Lower lobe of right lung (tissue), 2 donors: Measurements from ENCODE around the gene FBN3. TPM values are rescaled to one million over a fixed set of nuclear protein-coding genes. Genes with fewer than 3 reads are reported as not detected.
"Not testable (repeated sequence)": the region's sequence is repeated elsewhere in the genome, so short reads cannot be mapped to it uniquely, and the experiment has no call there.

Experiments
- ATAC-seq, 2 donors: fragments of 200-7000 bp; cut with Tn5 transposase; one replicate each; pipeline ENCODE4 v1.9.1; 2020 to 2022; ENCODE audit warnings: mild to moderate bottlenecking in 2 of 2, moderate library complexity in 2 of 2
- DNase-seq: peaks from one replicate; pipeline ENCODE4 v3.0.0-alpha.2; 2020
- H3K27ac ChIP-seq: fragments of 200-600 bp; one replicate; pipeline ENCODE4 v1.8.0; 2022
- H3K27me3 ChIP-seq: fragments of 200-600 bp; one replicate; pipeline ENCODE4 v1.8.0; 2022; ENCODE audit warnings: low read depth
- H3K36me3 ChIP-seq: fragments of 200-600 bp; one replicate; pipeline ENCODE4 v1.8.0; 2022; ENCODE audit warnings: mild to moderate bottlenecking
- H3K4me1 ChIP-seq: fragments of 200-600 bp; one replicate; pipeline ENCODE4 v1.8.0; 2022
- H3K4me3 ChIP-seq: fragments of 200-600 bp; one replicate; pipeline ENCODE4 v1.8.0; 2022; ENCODE audit warnings: mild to moderate bottlenecking
- H3K9me3 ChIP-seq: fragments of 200-600 bp; one replicate; pipeline ENCODE4 v1.8.0; 2022
- CTCF ChIP-seq: fragments of 200-600 bp; IDR thresholded peaks from one replicate; pipeline ENCODE4 v1.8.0; 2022; ENCODE audit warnings: antibody characterized with exemption, mild to moderate bottlenecking
- intact Hi-C: fragments of 100-400 bp; cut with DNase I; formaldehyde crosslinking; loops from one replicate; pipeline ENCODE4 v1.11.0; 2022
- total RNA-seq: library from RNA; stranded (reverse); fragmentation: NEBNext Ultra II Directional; extraction: Animal tissue kit (Norgen Biotek cat#: 25700); gene quantifications from one replicate; pipeline ENCODE4 v1.2.1, GENCODE V29; 2021
- donor health status: DM: no; HTN: yes; CAD: no; lungs with severe emphysema.

Gene FBN3
- total RNA-seq, 1 donor from 2014 or later = 7.0 TPM

GRCh38 chr19:8036434-8037099 is 112.8 kb downstream of the FBN3 start:
- H3K27ac ChIP-seq = no peak overlapping the region
- H3K4me3 ChIP-seq = no peak overlapping the region
- ATAC-seq (no peak), DNase-seq (no peak)
- no peaks in the 10 kb centered on the region for H3K36me3 ChIP-seq
- H3K4me1 ChIP-seq = no peaks in the 10 kb centered on the region
- intact Hi-C loops = no loop called here
- no peaks in the 10 kb centered on the region for H3K9me3 ChIP-seq
- no peak for TF ChIP-seq CTCF
- no peaks in the 10 kb centered on the region for H3K27me3 ChIP-seq

- no peaks in the 10 kb centered on the region for H3K36me3 ChIP-seq
- H3K27ac ChIP-seq = no peak overlapping the region
- H3K9me3 ChIP-seq = no peaks in the 10 kb centered on the region
- no peak for ATAC-seq
- intact Hi-C loops = no loop called here
- TF ChIP-seq CTCF = no peak
- H3K27me3 ChIP-seq = no peaks in the 10 kb centered on the region
- no peak for DNase-seq
- no peaks in the 10 kb centered on the region for H3K4me1 ChIP-seq
- H3K4me3 ChIP-seq = no peak overlapping the region
Observed at GRCh38 chr19:8034178-8034525, 115.2 kb downstream of the FBN3 start.

- H3K4me1 ChIP-seq, H3K27ac ChIP-seq, H3K27me3 ChIP-seq, intact Hi-C loops, DNase-seq, ATAC-seq, H3K36me3 ChIP-seq, H3K9me3 ChIP-seq, H3K4me3 ChIP-seq: not testable (repeated sequence)
Observed at GRCh38 chr19:8033287-8034177, 115.9 kb downstream of the FBN3 start.

- intact Hi-C loops = no loop called here
- no peak for DNase-seq
- H3K4me3 ChIP-seq = no peak overlapping the region
- H3K27ac ChIP-seq = no peak overlapping the region
- ATAC-seq = no peak
- H3K9me3 ChIP-seq = no peaks in the 10 kb centered on the region
- H3K27me3 ChIP-seq = no peaks in the 10 kb centered on the region
- no peaks in the 10 kb centered on the region for H3K4me1 ChIP-seq
- TF ChIP-seq CTCF = no peak
- no peaks in the 10 kb centered on the region for H3K36me3 ChIP-seq
Observed at GRCh38 chr19:8030960-8031359, 118.4 kb downstream of the FBN3 start.

GRCh38 chr19:8028951-8029491 is 120.4 kb downstream of the FBN3 start:
- intact Hi-C loops = no loop called here
- no peak overlapping the region for H3K27ac ChIP-seq
- DNase-seq (no peak), ATAC-seq (no peak)
- no peaks in the 10 kb centered on the region for H3K9me3 ChIP-seq
- no peak for TF ChIP-seq CTCF
- H3K27me3 ChIP-seq = no peaks in the 10 kb centered on the region
- H3K4me1 ChIP-seq = no peaks in the 10 kb centered on the region
- no peak overlapping the region for H3K4me3 ChIP-seq
- H3K36me3 ChIP-seq = no peaks in the 10 kb centered on the region

GRCh38 chr19:8025316-8025715 is 124.1 kb downstream of the FBN3 start:
- DNase-seq (no peak), ATAC-seq (no peak)
- H3K27ac ChIP-seq = no peak overlapping the region
- H3K9me3 ChIP-seq = no peaks in the 10 kb centered on the region
- TF ChIP-seq CTCF = no peak
- intact Hi-C loops = no loop called here
- H3K4me1 ChIP-seq = no peaks in the 10 kb centered on the region
- no peaks in the 10 kb centered on the region for H3K36me3 ChIP-seq
- H3K4me3 ChIP-seq = no peak overlapping the region
- H3K27me3 ChIP-seq = no peaks in the 10 kb centered on the region

- DNase-seq, H3K4me1 ChIP-seq, H3K36me3 ChIP-seq, H3K9me3 ChIP-seq, intact Hi-C loops, ATAC-seq, H3K27me3 ChIP-seq, H3K27ac ChIP-seq, H3K4me3 ChIP-seq: not testable (repeated sequence)
Observed at GRCh38 chr19:8024256-8024655, 125.1 kb downstream of the FBN3 start.
